Breast epithelium (tissue), 3 donors: ENCODE measurements around the gene DBH.

Experiments
- CTCF ChIP-seq, 3 donors: fragments of 450-650 bp; IDR thresholded peaks; one replicate each; pipeline ENCODE4 v1.5.1; 2016 to 2017; ENCODE audit warnings: antibody characterized with exemption in 3 of 3, mild to moderate bottlenecking in 3 of 3, moderate library complexity in 3 of 3
- POLR2AphosphoS5 ChIP-seq, 3 donors: sonication (generic); formaldehyde crosslinking; IDR thresholded peaks; one replicate each; pipeline ENCODE4 v1.6.1; 2017; ENCODE audit warnings: antibody characterized with exemption in 3 of 3

GRCh38 chr9:133629221-133630110 is 6.7 kb upstream of the DBH start:
- TF ChIP-seq CTCF (IDR thresholded peaks at IDR 0.05): no peak
- TF ChIP-seq POLR2AphosphoS5 (IDR thresholded peaks at IDR 0.05): no peak
